ENCODE measurements around the gene SIGLEC10. TPM values are rescaled to one million over a fixed set of nuclear protein-coding genes. Genes with fewer than 3 reads are reported as not detected.

The SIGLEC10 gene
- total RNA-seq, 4 donors from 2014 or later: 0.87 to 1.3 (median 0.98) TPM; not detected in 1

- intact Hi-C loops (cut with DNase I; ENCODE audit: low total_unique reads): no loop called here
- Histone ChIP-seq H3K4me3 (no peak overlapping the region), H3K9me3 (no peaks in the 10 kb centered on the region), H3K36me3 (no peaks in the 10 kb centered on the region), H3K27ac (no peak overlapping the region), H3K4me1 (no peaks in the 10 kb centered on the region), H3K27me3 (peaks cover 0 to 6% (median 2%) of the 10 kb centered on the region in 3 donors)
- DNase-seq (no peak), ATAC-seq (no peak)
- TF ChIP-seq POLR2A (IDR thresholded peaks at IDR 0.05): no peak
- TF ChIP-seq, protein P1, sequence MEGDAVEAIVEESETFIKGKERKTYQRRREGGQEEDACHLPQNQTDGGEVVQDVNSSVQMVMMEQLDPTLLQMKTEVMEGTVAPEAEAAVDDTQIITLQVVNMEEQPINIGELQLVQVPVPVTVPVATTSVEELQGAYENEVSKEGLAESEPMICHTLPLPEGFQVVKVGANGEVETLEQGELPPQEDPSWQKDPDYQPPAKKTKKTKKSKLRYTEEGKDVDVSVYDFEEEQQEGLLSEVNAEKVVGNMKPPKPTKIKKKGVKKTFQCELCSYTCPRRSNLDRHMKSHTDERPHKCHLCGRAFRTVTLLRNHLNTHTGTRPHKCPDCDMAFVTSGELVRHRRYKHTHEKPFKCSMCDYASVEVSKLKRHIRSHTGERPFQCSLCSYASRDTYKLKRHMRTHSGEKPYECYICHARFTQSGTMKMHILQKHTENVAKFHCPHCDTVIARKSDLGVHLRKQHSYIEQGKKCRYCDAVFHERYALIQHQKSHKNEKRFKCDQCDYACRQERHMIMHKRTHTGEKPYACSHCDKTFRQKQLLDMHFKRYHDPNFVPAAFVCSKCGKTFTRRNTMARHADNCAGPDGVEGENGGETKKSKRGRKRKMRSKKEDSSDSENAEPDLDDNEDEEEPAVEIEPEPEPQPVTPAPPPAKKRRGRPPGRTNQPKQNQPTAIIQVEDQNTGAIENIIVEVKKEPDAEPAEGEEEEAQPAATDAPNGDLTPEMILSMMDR (IDR thresholded peaks at IDR 0.05 in 4 of 5, conservative IDR thresholded peaks at IDR 0.05 in 1 of 5): no peak
- in situ Hi-C loops (cut with MboI; ENCODE audit: low sequenced_read_pairs in 4 of 4): no loop called here
Observed at GRCh38 chr19:51440052-51440451, 22.6 kb upstream of the SIGLEC10 start.

DNA sequence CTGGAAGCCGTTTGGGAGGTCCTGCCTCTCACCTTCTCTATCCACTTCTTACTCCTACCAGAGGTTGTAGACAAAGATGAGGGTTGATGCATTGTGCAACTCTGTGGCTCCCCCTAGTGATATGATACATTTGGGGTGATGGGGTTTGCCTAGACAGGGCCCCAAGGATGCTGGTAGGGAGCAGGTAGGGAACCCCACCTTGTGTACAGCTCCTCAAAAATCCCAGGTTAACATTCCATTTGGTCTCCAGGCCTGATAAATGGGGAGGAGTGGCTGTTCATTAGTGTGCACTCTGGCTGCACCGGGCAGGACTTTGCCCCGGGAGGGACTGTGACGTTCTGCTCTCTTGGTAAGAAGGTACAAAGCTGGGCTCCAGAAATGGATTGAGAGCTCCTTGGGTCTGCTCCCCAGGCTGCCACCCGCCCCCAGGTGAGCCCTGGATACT lies 21.6 kb upstream of the SIGLEC10 start:
- DNase-seq: no peak
- no peak overlapping the region for H3K4me3 ChIP-seq
- TF ChIP-seq POLR2A (IDR thresholded peaks at IDR 0.05): no peak
- TF ChIP-seq, protein P1 (IDR thresholded peaks at IDR 0.05 in 4 of 5, conservative IDR thresholded peaks at IDR 0.05 in 1 of 5): no peak
- intact Hi-C loops (cut with DNase I; ENCODE audit: low total_unique reads): no loop called here
- no peaks in the 10 kb centered on the region for H3K36me3 ChIP-seq
- no peaks in the 10 kb centered on the region for H3K9me3 ChIP-seq
- no peak overlapping the region for H3K27ac ChIP-seq
- in situ Hi-C loops (cut with MboI; ENCODE audit: low sequenced_read_pairs in 4 of 4): no loop called here
- peaks cover 0 to 6% (median 2%) of the 10 kb centered on the region in 3 donors for H3K27me3 ChIP-seq
- H3K4me1 ChIP-seq: no peaks in the 10 kb centered on the region
- no peak for ATAC-seq

GRCh38 chr19:51434456-51434855 lies 17.0 kb upstream of the SIGLEC10 start:
- H3K36me3 ChIP-seq: no peaks in the 10 kb centered on the region
- TF ChIP-seq, protein P1 (IDR thresholded peaks at IDR 0.05 in 4 of 5, conservative IDR thresholded peaks at IDR 0.05 in 1 of 5): no peak
- TF ChIP-seq POLR2A (IDR thresholded peaks at IDR 0.05): no peak
- in situ Hi-C loops (cut with MboI; ENCODE audit: low sequenced_read_pairs in 4 of 4): no loop called here
- DNase-seq (no peak), ATAC-seq (no peak)
- H3K27ac ChIP-seq: no peak overlapping the region
- no peaks in the 10 kb centered on the region for H3K4me1 ChIP-seq
- no peak overlapping the region for H3K4me3 ChIP-seq
- peaks cover 0 to 2% (median 0%) of the 10 kb centered on the region in 3 donors for H3K27me3 ChIP-seq
- no peaks in the 10 kb centered on the region for H3K9me3 ChIP-seq
- intact Hi-C loops (cut with DNase I; ENCODE audit: low total_unique reads): no loop called here

GRCh38 chr19:51433043-51433442 lies 15.6 kb upstream of the SIGLEC10 start:
- no peaks in the 10 kb centered on the region for H3K4me1 ChIP-seq
- in situ Hi-C loops (cut with MboI; ENCODE audit: low sequenced_read_pairs in 4 of 4) (no loop called here), intact Hi-C loops (cut with DNase I; ENCODE audit: low total_unique reads) (no loop called here)
- TF ChIP-seq, protein P1 (IDR thresholded peaks at IDR 0.05 in 4 of 5, conservative IDR thresholded peaks at IDR 0.05 in 1 of 5): no peak
- TF ChIP-seq POLR2A (IDR thresholded peaks at IDR 0.05): no peak
- no peak overlapping the region for H3K4me3 ChIP-seq
- no peak overlapping the region for H3K27ac ChIP-seq
- ATAC-seq (no peak), DNase-seq (no peak)
- H3K27me3 ChIP-seq: no peaks in the 10 kb centered on the region
- H3K36me3 ChIP-seq: no peaks in the 10 kb centered on the region
- no peaks in the 10 kb centered on the region for H3K9me3 ChIP-seq

- Histone ChIP-seq H3K27ac (no peak overlapping the region), H3K36me3 (no peaks in the 10 kb centered on the region), H3K4me3 (no peak overlapping the region), H3K9me3 (no peaks in the 10 kb centered on the region), H3K4me1 (no peaks in the 10 kb centered on the region), H3K27me3 (no peaks in the 10 kb centered on the region)
- DNase-seq: no peak
- no peak for ATAC-seq
- no peak for TF ChIP-seq POLR2A (IDR thresholded peaks at IDR 0.05)
- TF ChIP-seq, protein P1 (IDR thresholded peaks at IDR 0.05 in 4 of 5, conservative IDR thresholded peaks at IDR 0.05 in 1 of 5): no peak
- intact Hi-C loops (cut with DNase I; ENCODE audit: low total_unique reads): no loop called here
- in situ Hi-C loops (cut with MboI; ENCODE audit: low sequenced_read_pairs in 4 of 4): no loop called here
Observed at GRCh38 chr19:51431124-51431523, 13.7 kb upstream of the SIGLEC10 start.

Data from gastrocnemius medialis (tissue), 4 donors.